Osteocyte (in vitro differentiated cells): Measurements from ENCODE around the gene IGSF21. TPM values are rescaled to one million over a fixed set of nuclear protein-coding genes. Genes with fewer than 3 reads are reported as not detected.

Experiments used
- DNase-seq: peaks from one replicate; pipeline ENCODE4 v3.0.0; 2021; ENCODE audit warnings: mixed read lengths; ENCODE audit not compliant: unreplicated experiment; ENCODE audit errors: extremely low spot score
- H3K27ac Mint-ChIP-seq: one replicate; pipeline ENCODE4 v1.8.0; 2021; ENCODE audit warnings: mild to moderate bottlenecking, mixed read lengths; ENCODE audit not compliant: unreplicated experiment
- H3K27me3 Mint-ChIP-seq: one replicate; pipeline ENCODE4 v1.8.0; 2021; ENCODE audit warnings: mixed read lengths; ENCODE audit not compliant: unreplicated experiment
- H3K36me3 Mint-ChIP-seq: one replicate; pipeline ENCODE4 v1.8.0; 2021; ENCODE audit warnings: mixed read lengths; ENCODE audit not compliant: unreplicated experiment
- H3K4me1 Mint-ChIP-seq: one replicate; pipeline ENCODE4 v1.8.0; 2021; ENCODE audit warnings: mixed read lengths; ENCODE audit not compliant: unreplicated experiment
- H3K4me3 Mint-ChIP-seq: one replicate; pipeline ENCODE4 v1.8.0; 2021; ENCODE audit warnings: mild to moderate bottlenecking, moderate library complexity, mixed read lengths; ENCODE audit not compliant: unreplicated experiment
- H3K9me3 Mint-ChIP-seq: one replicate; pipeline ENCODE4 v1.8.0; 2021; ENCODE audit warnings: mixed read lengths; ENCODE audit not compliant: unreplicated experiment
- total RNA-seq: library from RNA; stranded (reverse); gene quantifications from 2 replicates; pipeline ENCODE4 v1.2.1, GENCODE V29; 2021
- TF ChIP-seq, protein P1 (sequence below): fragments of 200-600 bp; sonication (generic); IDR thresholded peaks from 2 replicates; pipeline ENCODE4 v1.5.0; 2021; ENCODE audit warnings: antibody characterized with exemption, mild to moderate bottlenecking, moderate library complexity

The IGSF21 gene
- total RNA-seq, 1 donor from 2014 or later: not detected

- Mint-ChIP-seq H3K36me3 (no peaks in the 10 kb centered on the region), H3K9me3 (peaks cover under 1% of the 10 kb centered on the region), H3K27me3 (no peaks in the 10 kb centered on the region), H3K4me3 (no peak overlapping the region), H3K27ac (no peak overlapping the region), H3K4me1 (no peaks in the 10 kb centered on the region)
- no peak for DNase-seq
- TF ChIP-seq, protein P1, sequence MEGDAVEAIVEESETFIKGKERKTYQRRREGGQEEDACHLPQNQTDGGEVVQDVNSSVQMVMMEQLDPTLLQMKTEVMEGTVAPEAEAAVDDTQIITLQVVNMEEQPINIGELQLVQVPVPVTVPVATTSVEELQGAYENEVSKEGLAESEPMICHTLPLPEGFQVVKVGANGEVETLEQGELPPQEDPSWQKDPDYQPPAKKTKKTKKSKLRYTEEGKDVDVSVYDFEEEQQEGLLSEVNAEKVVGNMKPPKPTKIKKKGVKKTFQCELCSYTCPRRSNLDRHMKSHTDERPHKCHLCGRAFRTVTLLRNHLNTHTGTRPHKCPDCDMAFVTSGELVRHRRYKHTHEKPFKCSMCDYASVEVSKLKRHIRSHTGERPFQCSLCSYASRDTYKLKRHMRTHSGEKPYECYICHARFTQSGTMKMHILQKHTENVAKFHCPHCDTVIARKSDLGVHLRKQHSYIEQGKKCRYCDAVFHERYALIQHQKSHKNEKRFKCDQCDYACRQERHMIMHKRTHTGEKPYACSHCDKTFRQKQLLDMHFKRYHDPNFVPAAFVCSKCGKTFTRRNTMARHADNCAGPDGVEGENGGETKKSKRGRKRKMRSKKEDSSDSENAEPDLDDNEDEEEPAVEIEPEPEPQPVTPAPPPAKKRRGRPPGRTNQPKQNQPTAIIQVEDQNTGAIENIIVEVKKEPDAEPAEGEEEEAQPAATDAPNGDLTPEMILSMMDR: no peak
Measured at GRCh38 chr1:18266391-18266790, 158.8 kb downstream of the IGSF21 start.

DNA sequence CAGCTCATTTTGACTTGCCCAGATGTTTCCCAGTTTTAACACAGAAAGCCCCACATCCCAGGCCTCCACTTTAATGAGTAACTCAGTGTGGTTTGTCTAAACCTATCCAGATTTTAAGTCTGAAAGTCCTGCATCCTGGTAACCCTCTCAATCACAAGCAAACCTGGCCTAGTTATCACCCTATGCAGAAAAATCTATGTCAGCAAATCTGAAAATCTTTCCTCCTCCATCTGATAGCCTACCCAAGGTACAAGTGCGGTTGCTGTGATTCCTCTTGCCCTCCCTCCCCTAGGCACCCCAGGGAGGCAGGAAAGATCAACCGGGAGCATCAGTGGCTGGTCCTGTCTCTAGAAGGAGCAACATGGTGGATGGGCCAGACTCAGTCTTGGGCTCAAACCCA is 163.7 kb downstream of the IGSF21 start:
- no peaks in the 10 kb centered on the region for H3K4me1 Mint-ChIP-seq
- H3K27ac Mint-ChIP-seq: no peak overlapping the region
- H3K4me3 Mint-ChIP-seq: no peak overlapping the region
- TF ChIP-seq, protein P1: no peak
- DNase-seq: no peak
- no peaks in the 10 kb centered on the region for H3K27me3 Mint-ChIP-seq
- H3K36me3 Mint-ChIP-seq: no peaks in the 10 kb centered on the region
- H3K9me3 Mint-ChIP-seq: peaks cover 4% of the 10 kb centered on the region

- TF ChIP-seq, protein P1: no peak
- no peaks in the 10 kb centered on the region for H3K27me3 Mint-ChIP-seq
- no peak overlapping the region for H3K27ac Mint-ChIP-seq
- no peaks in the 10 kb centered on the region for H3K9me3 Mint-ChIP-seq
- no peak for DNase-seq
- H3K4me1 Mint-ChIP-seq: no peaks in the 10 kb centered on the region
- H3K36me3 Mint-ChIP-seq: no peaks in the 10 kb centered on the region
- H3K4me3 Mint-ChIP-seq: no peak overlapping the region
Measured at GRCh38 chr1:18278946-18279345, 171.3 kb downstream of the IGSF21 start.

- no peak overlapping the region for H3K4me3 Mint-ChIP-seq
- H3K27ac Mint-ChIP-seq: no peak overlapping the region
- no peaks in the 10 kb centered on the region for H3K4me1 Mint-ChIP-seq
- H3K9me3 Mint-ChIP-seq: no peaks in the 10 kb centered on the region
- no peak for DNase-seq
- no peaks in the 10 kb centered on the region for H3K27me3 Mint-ChIP-seq
- no peaks in the 10 kb centered on the region for H3K36me3 Mint-ChIP-seq
- TF ChIP-seq, protein P1: no peak
Measured at GRCh38 chr1:18279351-18280074, 171.9 kb downstream of the IGSF21 start.

GRCh38 chr1:18280956-18281355 is 173.4 kb downstream of the IGSF21 start:
- H3K9me3 Mint-ChIP-seq: no peaks in the 10 kb centered on the region
- H3K4me3 Mint-ChIP-seq: no peak overlapping the region
- no peaks in the 10 kb centered on the region for H3K27me3 Mint-ChIP-seq
- TF ChIP-seq, protein P1: no peak
- H3K36me3 Mint-ChIP-seq: no peaks in the 10 kb centered on the region
- H3K4me1 Mint-ChIP-seq: no peaks in the 10 kb centered on the region
- no peak for DNase-seq
- H3K27ac Mint-ChIP-seq: no peak overlapping the region
